ES-I3 (cell line): ENCODE measurements around the gene CRYBG3.

ENCODE experiments used
- H3K36me3 ChIP-seq: 2 replicates; pipeline ENCODE4 v1.6.1; 2013; ENCODE audit warnings: mild to moderate bottlenecking, low read length, control low read depth, moderate library complexity; ENCODE audit not compliant: insufficient read depth
- H3K4me1 ChIP-seq: 2 replicates; pipeline ENCODE4 v1.6.1; 2013; ENCODE audit warnings: mild to moderate bottlenecking, control low read depth, low read length; ENCODE audit not compliant: insufficient read depth
- H3K9ac ChIP-seq: 2 replicates; pipeline ENCODE4 v1.6.1; 2013; ENCODE audit warnings: low read depth, mild to moderate bottlenecking, low read length, moderate library complexity
- H3K9me3 ChIP-seq: 2 replicates; pipeline ENCODE4 v1.6.1; 2013; ENCODE audit warnings: mild to moderate bottlenecking, low read length, moderate library complexity; ENCODE audit not compliant: control insufficient read depth, insufficient read depth

The CRYBG3 gene

GRCh38 chr3:97952280-97952679 is 130.5 kb downstream of the CRYBG3 start:
- Histone ChIP-seq H3K36me3 (peaks cover 4% of the 10 kb centered on the region; the same call in 1 of the 2 replicates), H3K4me1 (no peaks in the 10 kb centered on the region), H3K9ac (no peak overlapping the region), H3K9me3 (no peaks in the 10 kb centered on the region)

GRCh38 chr3:97952872-97953271 is 131.1 kb downstream of the CRYBG3 start:
- peaks cover 4% of the 10 kb centered on the region; the same call in 1 of the 2 replicates for H3K36me3 ChIP-seq
- H3K9me3 ChIP-seq, result no peaks in the 10 kb centered on the region
- H3K4me1 ChIP-seq, result no peaks in the 10 kb centered on the region
- H3K9ac ChIP-seq, result no peak overlapping the region

GRCh38 chr3:97954228-97954827 is 132.5 kb downstream of the CRYBG3 start:
- Histone ChIP-seq H3K4me1 (no peaks in the 10 kb centered on the region), H3K9ac (no peak overlapping the region), H3K9me3 (no peaks in the 10 kb centered on the region), H3K36me3 (peaks cover 4% of the 10 kb centered on the region; the same call in 1 of the 2 replicates)

- no peaks in the 10 kb centered on the region for H3K4me1 ChIP-seq
- no peaks in the 10 kb centered on the region for H3K9me3 ChIP-seq
- H3K36me3 ChIP-seq, result no peaks in the 10 kb centered on the region; the same call in 1 of the 2 replicates
- no peak overlapping the region for H3K9ac ChIP-seq
Measured at GRCh38 chr3:97956051-97956450, 134.2 kb downstream of the CRYBG3 start.

- Histone ChIP-seq H3K36me3 (no peaks in the 10 kb centered on the region; the same call in 1 of the 2 replicates), H3K9ac (no peak overlapping the region), H3K9me3 (no peaks in the 10 kb centered on the region), H3K4me1 (no peaks in the 10 kb centered on the region)
Measured at GRCh38 chr3:97957617-97958311, 136.0 kb downstream of the CRYBG3 start.

- no peak overlapping the region for H3K9ac ChIP-seq
- no peaks in the 10 kb centered on the region for H3K9me3 ChIP-seq
- H3K36me3 ChIP-seq, result no peaks in the 10 kb centered on the region; the same call in 1 of the 2 replicates
- H3K4me1 ChIP-seq, result no peaks in the 10 kb centered on the region
Measured at GRCh38 chr3:97958396-97958795, 136.6 kb downstream of the CRYBG3 start.

GRCh38 chr3:97958796-97959195 is 137.0 kb downstream of the CRYBG3 start:
- H3K9ac ChIP-seq, result no peak overlapping the region
- no peaks in the 10 kb centered on the region; the same call in 1 of the 2 replicates for H3K36me3 ChIP-seq
- no peaks in the 10 kb centered on the region for H3K9me3 ChIP-seq

GRCh38 chr3:97959872-97960271 is 138.1 kb downstream of the CRYBG3 start:
- H3K4me1 ChIP-seq, result no peaks in the 10 kb centered on the region
- no peak overlapping the region for H3K9ac ChIP-seq
- H3K36me3 ChIP-seq, result no peaks in the 10 kb centered on the region; the same call in 1 of the 2 replicates
- no peaks in the 10 kb centered on the region for H3K9me3 ChIP-seq

More at GRCh38 chr3:97958796-97959195, 137.0 kb downstream of the CRYBG3 start:
- no peaks in the 10 kb centered on the region for H3K4me1 ChIP-seq

GRCh38 chr3:97960551-97960950 is 138.7 kb downstream of the CRYBG3 start:
- no peaks in the 10 kb centered on the region for H3K4me1 ChIP-seq
- no peaks in the 10 kb centered on the region for H3K9me3 ChIP-seq
- no peaks in the 10 kb centered on the region; the same call in 1 of the 2 replicates for H3K36me3 ChIP-seq
- no peak overlapping the region for H3K9ac ChIP-seq

GRCh38 chr3:97960993-97961766 is 139.4 kb downstream of the CRYBG3 start:
- no peaks in the 10 kb centered on the region for H3K9me3 ChIP-seq
- H3K36me3 ChIP-seq, result no peaks in the 10 kb centered on the region; the same call in 1 of the 2 replicates
- no peaks in the 10 kb centered on the region for H3K4me1 ChIP-seq
- H3K9ac ChIP-seq, result no peak overlapping the region

GRCh38 chr3:97967966-97968365 is 146.2 kb downstream of the CRYBG3 start:
- H3K9me3 ChIP-seq, result no peaks in the 10 kb centered on the region
- H3K4me1 ChIP-seq, result no peaks in the 10 kb centered on the region
- H3K36me3 ChIP-seq, result no peaks in the 10 kb centered on the region

GRCh38 chr3:97968376-97968775 is 146.6 kb downstream of the CRYBG3 start:
- H3K4me1 ChIP-seq, result no peaks in the 10 kb centered on the region

More at GRCh38 chr3:97967966-97968365, 146.2 kb downstream of the CRYBG3 start:
- no peak overlapping the region for H3K9ac ChIP-seq

GRCh38 chr3:97969541-97969940 is 147.7 kb downstream of the CRYBG3 start:
- no peaks in the 10 kb centered on the region for H3K4me1 ChIP-seq
- no peak overlapping the region for H3K9ac ChIP-seq
- no peaks in the 10 kb centered on the region for H3K9me3 ChIP-seq
- no peaks in the 10 kb centered on the region for H3K36me3 ChIP-seq

More at GRCh38 chr3:97968376-97968775, 146.6 kb downstream of the CRYBG3 start:
- Histone ChIP-seq H3K36me3 (no peaks in the 10 kb centered on the region), H3K9me3 (no peaks in the 10 kb centered on the region), H3K9ac (no peak overlapping the region)

GRCh38 chr3:97970156-97970555 is 148.3 kb downstream of the CRYBG3 start:
- Histone ChIP-seq H3K9ac (no peak overlapping the region), H3K4me1 (no peaks in the 10 kb centered on the region), H3K36me3 (no peaks in the 10 kb centered on the region), H3K9me3 (no peaks in the 10 kb centered on the region)
